Esophagus muscularis mucosa (tissue), 4 donors: ENCODE measurements around the gene DDR1. TPM values are rescaled to one million over a fixed set of nuclear protein-coding genes. Genes with fewer than 3 reads are reported as not detected.

ENCODE experiments used
- DNase-seq: peaks from one replicate; pipeline ENCODE4 v3.0.0-alpha.2; 2017; ENCODE audit errors: extremely low spot score
- H3K27ac ChIP-seq, 4 donors: fragments of 200-600 bp; sonication (generic); replicated peaks in 1 of 4; 1 replicate in 3 of 4; 2 replicates in 1 of 4; pipeline ENCODE4 v1.5.1; 2016 to 2019; ENCODE audit warnings: mild to moderate bottlenecking in 1 of 4
- H3K27me3 ChIP-seq, 4 donors: fragments of 200-600 bp; sonication (generic); one replicate each; pipeline versions ENCODE4 v1.5.1 to v1.6.0; 2016 to 2019
- H3K36me3 ChIP-seq, 4 donors: fragments of 200-600 bp; sonication (generic); one replicate each; pipeline ENCODE4 v1.5.1; 2016 to 2019
- H3K4me1 ChIP-seq, 4 donors: fragments of 200-600 bp; sonication (generic); one replicate each; pipeline ENCODE4 v1.5.1; 2016 to 2019
- H3K4me3 ChIP-seq, 4 donors: fragments of 200-600 bp; sonication (generic); 1 replicate in 2 of 4; 2 replicates in 2 of 4; pipeline ENCODE4 v1.5.1; 2016 to 2019; ENCODE audit warnings: mild to moderate bottlenecking in 4 of 4, moderate library complexity in 1 of 4
- H3K9me3 ChIP-seq, 4 donors: fragments of 200-600 bp; sonication (generic); 1 replicate in 3 of 4; 2 replicates in 1 of 4; pipeline ENCODE4 v1.5.1; 2016 to 2019
- CTCF ChIP-seq, 3 experiments: fragments of 200-600 bp in 2 of 3; fragments of 450-650 bp in 1 of 3; sonication (generic) in 2 of 3; IDR thresholded peaks; one replicate each; pipeline ENCODE4 v1.5.1; 2017 to 2019; ENCODE audit warnings: antibody characterized with exemption in 3 of 3, mild to moderate bottlenecking in 2 of 3, moderate library complexity in 1 of 3
- EP300 ChIP-seq: sonication (generic); formaldehyde crosslinking; IDR thresholded peaks from one replicate; pipeline ENCODE4 v1.6.1; 2017; ENCODE audit warnings: antibody characterized with exemption
- POLR2A ChIP-seq: fragments of 450-650 bp; IDR thresholded peaks from one replicate; pipeline ENCODE4 v1.6.1; 2017; ENCODE audit warnings: antibody characterized with exemption, moderate library complexity, mild to moderate bottlenecking, low read depth
- POLR2AphosphoS5 ChIP-seq, 2 donors: sonication (generic); formaldehyde crosslinking; IDR thresholded peaks; one replicate each; pipeline ENCODE4 v1.6.1; 2017; ENCODE audit warnings: antibody characterized with exemption in 2 of 2
- WGBS: methylation state at CpG from one replicate; pipeline ENCODE4 v1.1.5; 2018; 5-methylcytosine and 5-hydroxymethylcytosine counted together
- intact Hi-C: fragments of 100-400 bp; cut with DNase I; formaldehyde crosslinking; loops from one replicate; pipeline ENCODE4 v1.15.1; 2023
- total RNA-seq, 4 donors: library from RNA; depleted of rRNA; stranded (reverse); fragments of >200 nt; gene quantifications; one replicate each; pipeline versions ENCODE4 v1.1.0 to v1.2.1, GENCODE V29; 2016

Gene DDR1
- total RNA-seq, 4 donors from 2014 or later: 10.4 to 37.9 (median 23.3) TPM

DNA sequence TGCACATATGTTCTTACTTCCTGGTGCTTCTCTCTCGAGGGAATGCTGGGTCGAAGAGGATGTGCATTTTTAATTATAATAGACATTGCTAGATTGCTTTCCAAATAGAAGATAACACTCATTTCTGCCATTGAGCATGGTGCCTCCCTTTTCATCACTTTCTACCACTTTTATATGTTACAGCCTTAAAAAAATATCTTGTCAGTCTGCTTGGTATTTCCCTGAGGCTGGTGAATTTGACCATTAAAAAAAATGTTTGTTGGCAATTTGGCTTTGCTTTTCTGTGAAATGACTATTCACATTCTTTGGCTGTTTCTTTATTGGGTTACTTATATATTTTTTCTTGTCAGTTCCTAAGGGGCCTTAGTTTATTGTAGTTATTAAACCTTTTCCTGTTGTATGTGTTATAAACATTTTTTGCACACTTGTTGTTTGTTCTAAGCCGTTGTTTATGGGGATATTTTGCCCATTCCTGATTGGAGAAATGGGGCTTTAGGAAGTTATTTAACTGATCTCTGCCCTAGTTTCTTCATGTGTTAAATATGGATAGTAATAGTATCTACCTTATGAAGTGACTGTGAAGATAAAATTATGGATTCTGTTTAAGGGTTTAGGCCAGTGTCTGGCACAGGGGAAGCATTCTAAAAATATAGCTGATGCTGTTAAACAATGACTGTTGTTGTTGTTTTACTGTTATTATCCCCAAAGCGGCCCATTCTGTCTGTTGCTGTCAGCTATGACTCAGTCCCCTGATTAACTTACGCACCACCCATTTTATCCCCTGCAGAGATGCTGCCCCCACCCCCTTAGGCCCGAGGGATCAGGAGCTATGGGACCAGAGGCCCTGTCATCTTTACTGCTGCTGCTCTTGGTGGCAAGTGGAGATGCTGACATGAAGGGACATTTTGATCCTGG is 3.8 kb downstream of the DDR1 start:
- Histone ChIP-seq H3K36me3 (peaks cover 0 to 43% (median 32%) of the 10 kb centered on the region in 4 donors), H3K9me3 (no peaks in the 10 kb centered on the region), H3K27me3 (no peaks in the 10 kb centered on the region), H3K27ac (no peak overlapping the region), H3K4me1 (peaks cover 25 to 61% (median 47%) of the 10 kb centered on the region in 4 donors), H3K4me3 (no peak overlapping the region)
- DNase-seq: no peak
- WGBS: 75% methylated on average over 6 of the region's 6 CpGs
- intact Hi-C loops: loop anchor here (10.0 kb wide), 1 partner anchor 203 kb away; the partner anchor contains the start of gene PPP1R18
- TF ChIP-seq CTCF (IDR thresholded peaks at IDR 0.05): no peak
- TF ChIP-seq POLR2AphosphoS5 (IDR thresholded peaks at IDR 0.05): no peak
- TF ChIP-seq POLR2A: no peak
- TF ChIP-seq EP300: no peak

- Histone ChIP-seq H3K9me3 (no peaks in the 10 kb centered on the region), H3K27ac (no peak overlapping the region), H3K27me3 (no peaks in the 10 kb centered on the region), H3K36me3 (peaks cover under 1 to 51% (median 39%) of the 10 kb centered on the region in 4 donors), H3K4me3 (no peak overlapping the region), H3K4me1 (peaks cover 18 to 53% (median 39%) of the 10 kb centered on the region in 4 donors)
- no peak for TF ChIP-seq EP300
- no peak for TF ChIP-seq POLR2A
- TF ChIP-seq CTCF (IDR thresholded peaks at IDR 0.05): no peak
- TF ChIP-seq POLR2AphosphoS5 (IDR thresholded peaks at IDR 0.05): no peak
- DNase-seq: no peak
- WGBS: 93% methylated on average over 13 of the region's 18 CpGs
- intact Hi-C loops: loop anchor here (10.0 kb wide), 1 partner anchor 204 kb away; the partner anchor contains the start of gene PPP1R18
Observed at GRCh38 chr6:30888816-30889495, 4.6 kb downstream of the DDR1 start.

- Histone ChIP-seq H3K4me1 (peaks cover 18 to 52% (median 38%) of the 10 kb centered on the region in 4 donors), H3K9me3 (no peaks in the 10 kb centered on the region), H3K4me3 (no peak overlapping the region), H3K36me3 (peaks cover 5 to 57% (median 44%) of the 10 kb centered on the region in 4 donors), H3K27ac (no peak overlapping the region), H3K27me3 (no peaks in the 10 kb centered on the region)
- TF ChIP-seq POLR2A (no peak), EP300 (no peak)
- 78% methylated on average over 4 of the region's 4 CpGs for WGBS
- intact Hi-C loops: loop anchor here (10.0 kb wide), 1 partner anchor 205 kb away; the partner anchor contains the start of gene PPP1R18
- no peak for DNase-seq
Observed at GRCh38 chr6:30889496-30889885, 5.2 kb downstream of the DDR1 start.

DNA sequence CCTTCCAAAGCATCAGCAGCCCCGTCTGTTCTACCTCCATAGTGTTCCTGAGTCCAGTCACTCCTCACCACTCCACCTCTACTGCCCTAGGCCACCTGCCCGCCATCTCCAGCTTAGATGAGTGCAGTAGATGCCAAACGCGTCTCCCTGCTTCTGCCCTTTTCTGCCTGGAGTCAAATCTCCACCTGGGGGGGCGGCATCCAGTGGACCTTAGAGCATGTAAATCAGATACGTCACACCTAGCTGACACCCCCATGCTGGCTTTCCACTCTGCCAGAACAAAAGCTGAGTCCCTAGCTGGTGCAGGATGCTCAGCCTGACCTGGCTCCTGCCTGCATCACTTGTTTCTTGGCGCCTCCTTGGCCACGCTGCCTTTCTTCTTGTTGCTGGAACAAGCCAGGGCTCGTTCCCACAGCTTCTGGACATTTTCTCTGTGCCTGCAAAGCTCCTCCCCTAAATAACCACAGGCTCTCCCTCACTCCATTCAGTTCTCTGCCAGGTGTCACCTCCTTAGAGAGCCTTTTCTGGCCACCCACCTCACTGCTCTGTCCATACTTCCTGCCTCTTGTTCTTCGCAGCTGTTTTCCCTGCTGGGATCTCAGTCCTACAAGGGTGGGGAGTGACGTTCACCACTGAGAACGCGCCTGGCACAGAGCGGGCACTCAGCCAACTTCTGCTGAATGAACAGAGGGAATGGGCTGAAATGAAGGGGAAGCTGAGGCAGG is 5.8 kb downstream of the DDR1 start:
- 80% methylated on average over 14 of the region's 14 CpGs for WGBS
- DNase-seq: no peak
- no peaks in the 10 kb centered on the region for H3K27me3 ChIP-seq
- H3K4me1 ChIP-seq: peaks cover 15 to 46% (median 32%) of the 10 kb centered on the region in 4 donors
- no peak overlapping the region for H3K4me3 ChIP-seq
- no peaks in the 10 kb centered on the region for H3K9me3 ChIP-seq
- intact Hi-C loops: loop anchor here (10.0 kb wide), 1 partner anchor 205 kb away; the partner anchor contains the start of gene PPP1R18
- TF ChIP-seq CTCF (IDR thresholded peaks at IDR 0.05) (no peak), EP300 (no peak), POLR2AphosphoS5 (IDR thresholded peaks at IDR 0.05) (no peak), POLR2A (no peak)
- H3K36me3 ChIP-seq: peaks cover 5 to 62% (median 50%) of the 10 kb centered on the region in 4 donors
- no peak overlapping the region for H3K27ac ChIP-seq
